NCI-H128 (cell line): ENCODE data around the gene RASD2.

Experiments
- DNase-seq: peaks from one replicate; lab custom pipeline; 2025; ENCODE audit not compliant: unreplicated experiment; lab: John Stamatoyannopoulos, UW

RASD2 gene

DNA sequence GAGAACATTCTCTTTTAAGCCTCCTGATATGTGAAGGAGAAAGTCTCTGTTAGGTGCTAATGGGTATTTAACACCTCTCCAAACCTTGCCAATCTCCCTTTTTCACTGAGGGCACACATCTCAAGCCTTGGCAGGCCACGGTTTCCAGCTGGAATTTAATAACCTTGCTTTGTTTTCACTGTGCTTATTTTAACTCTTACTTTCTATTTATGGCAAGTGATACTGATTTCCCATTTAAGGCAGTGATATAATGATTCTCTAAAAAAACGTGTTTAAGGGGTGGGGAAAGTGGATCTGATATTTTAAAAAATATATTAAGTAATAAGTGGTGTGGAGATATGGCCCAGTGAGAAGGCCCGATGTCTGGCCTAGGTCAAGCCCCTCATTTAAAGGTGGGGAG, 1.1 kb upstream of the RASD2 start:
- no peak for DNase-seq

DNA sequence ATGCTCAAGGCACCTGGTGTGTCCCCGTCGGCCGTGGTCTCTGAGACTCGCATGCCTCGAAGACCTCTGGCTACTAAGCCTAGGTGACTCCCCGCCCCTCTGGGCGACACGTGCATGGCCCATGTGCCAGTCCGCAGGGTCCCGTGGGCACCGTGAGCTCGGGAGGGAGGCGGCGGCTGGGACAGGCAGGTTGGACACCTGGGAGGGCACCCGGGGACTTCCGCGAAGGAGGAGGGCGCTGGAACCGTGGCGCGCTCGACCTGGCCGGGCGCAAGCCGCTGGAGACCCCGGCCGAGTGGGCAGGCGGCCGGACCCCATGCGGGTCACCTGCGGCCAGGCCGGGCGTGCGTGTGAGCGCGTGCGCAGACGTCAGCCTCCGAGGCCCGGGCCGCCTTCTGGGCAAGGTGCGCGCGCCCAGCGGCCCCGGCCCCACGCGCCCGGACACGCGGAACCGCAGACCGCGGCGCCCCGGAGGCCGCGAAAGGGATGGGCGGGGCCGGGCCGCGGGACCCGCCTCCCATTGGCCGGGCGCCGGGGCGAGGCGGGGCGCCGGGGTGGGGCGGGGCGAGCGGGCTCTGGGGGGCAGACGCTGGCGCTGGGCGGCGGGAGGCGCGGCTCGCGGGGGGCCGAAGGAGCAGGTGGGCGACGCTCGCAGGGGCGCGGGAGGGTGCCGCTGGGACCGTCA, 579 bp upstream of the RASD2 start:
- DNase-seq: no peak

DNA sequence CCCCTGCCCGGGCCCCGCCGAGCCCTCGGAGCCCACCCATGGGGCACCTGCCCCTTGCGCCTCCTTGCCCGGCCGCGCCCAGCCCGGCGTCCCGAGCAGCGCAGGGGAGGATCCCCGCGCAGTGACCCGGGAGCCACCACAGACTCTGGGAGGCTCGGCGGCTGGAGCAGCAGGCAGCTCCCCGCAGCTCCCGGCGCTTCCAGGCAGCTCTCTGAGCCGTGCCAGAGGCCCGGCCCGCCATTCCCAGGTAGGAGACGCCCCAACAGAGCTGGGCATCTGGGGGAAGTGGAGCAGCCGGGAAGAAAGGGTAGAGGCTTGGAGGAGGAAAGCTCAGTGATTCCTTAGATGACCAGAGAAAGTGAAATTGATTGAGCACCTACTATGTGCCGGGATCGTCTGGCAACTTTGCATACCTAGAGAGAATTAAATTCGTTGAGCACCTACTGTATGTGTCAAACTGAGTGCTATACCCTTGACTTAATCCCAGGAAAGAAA, 670 bp downstream of the RASD2 start:
- no peak for DNase-seq

DNA sequence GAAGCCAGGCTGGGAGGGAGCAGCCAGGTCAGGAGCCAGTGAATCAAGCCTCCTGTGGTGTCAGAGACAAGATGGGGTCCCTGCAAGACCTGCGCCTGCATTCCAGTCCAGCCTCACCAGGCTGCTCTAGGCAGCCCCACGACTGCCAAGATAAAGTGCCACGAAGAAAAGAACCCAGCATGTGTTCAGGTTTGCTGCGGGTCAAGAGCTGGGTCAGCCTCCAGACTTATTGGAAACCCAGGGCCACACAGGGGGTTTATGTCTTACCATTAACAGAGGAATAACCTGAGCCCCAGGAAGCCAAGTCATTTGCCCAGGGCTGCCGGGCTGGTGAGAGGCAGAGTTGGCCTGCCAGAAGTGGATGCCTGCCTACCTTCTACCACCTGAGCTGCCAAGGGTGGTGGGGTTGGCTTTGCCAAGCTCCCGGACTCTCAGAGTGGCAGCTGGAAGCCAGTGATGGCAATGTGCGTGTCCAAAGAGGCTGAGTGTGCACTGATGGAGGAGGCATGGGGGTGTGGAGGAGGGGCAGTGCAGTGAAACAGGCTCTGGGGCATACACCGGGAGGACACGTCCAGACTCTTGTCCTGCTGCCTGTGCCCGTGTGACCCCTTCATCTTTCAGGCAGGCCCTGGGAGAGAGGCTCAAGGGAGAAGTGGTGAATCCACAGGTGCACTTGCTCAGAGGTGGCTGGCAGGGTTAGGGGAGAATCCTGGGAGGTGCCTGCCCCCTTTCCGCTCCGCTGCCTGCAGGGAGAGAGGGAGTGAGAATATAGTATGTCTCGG, 1.7 kb downstream of the RASD2 start:
- no peak for DNase-seq

DNA sequence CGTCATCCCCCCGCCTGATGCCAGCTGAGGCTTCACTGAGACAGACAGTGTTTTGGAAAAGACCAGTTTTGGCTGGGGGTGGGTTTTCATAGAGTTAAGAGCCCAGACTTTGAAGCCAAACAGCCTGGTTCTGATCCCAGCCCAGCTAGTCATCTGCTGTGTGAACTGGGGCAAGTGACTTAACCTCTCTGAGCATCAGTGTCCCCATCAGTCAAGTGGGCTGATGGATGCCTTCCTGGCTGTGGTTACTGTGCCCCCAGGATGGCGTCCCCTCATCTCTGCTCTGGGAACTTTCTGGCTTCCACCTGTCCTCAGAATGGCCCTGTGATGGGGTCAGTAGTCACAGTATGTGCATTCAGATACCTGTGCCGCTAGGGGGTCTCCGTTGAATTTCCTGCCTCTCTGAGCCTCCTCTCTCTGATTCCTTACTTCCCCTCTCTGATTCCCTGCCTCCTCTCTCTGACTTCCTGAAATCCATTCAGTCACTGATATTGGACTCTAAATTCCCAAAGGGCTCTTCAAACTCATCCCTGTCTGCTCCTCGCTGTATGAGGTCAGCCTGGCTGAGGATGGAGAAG, 2.4 kb downstream of the RASD2 start:
- no peak for DNase-seq

DNA sequence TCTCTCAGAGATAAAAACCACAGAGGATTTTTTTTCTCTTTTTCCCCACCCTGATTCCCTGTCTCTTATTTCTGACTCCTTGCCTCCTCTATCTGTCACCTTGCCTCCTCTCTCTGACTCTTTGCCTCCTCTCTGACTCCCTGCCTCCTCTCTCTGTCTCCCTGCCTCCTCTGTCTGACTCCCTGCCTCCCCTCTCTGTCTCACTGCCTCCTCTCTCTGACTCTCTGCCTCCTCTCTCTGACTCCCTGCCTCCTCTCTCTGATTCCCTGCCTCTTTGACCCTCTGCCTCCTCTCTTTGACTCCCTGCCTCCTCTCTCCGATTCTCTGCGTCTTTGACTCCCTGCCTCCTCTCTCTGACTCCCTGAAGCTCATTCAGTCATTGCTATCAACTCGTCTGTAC, 3.1 kb downstream of the RASD2 start:
- DNase-seq: no peak

DNA sequence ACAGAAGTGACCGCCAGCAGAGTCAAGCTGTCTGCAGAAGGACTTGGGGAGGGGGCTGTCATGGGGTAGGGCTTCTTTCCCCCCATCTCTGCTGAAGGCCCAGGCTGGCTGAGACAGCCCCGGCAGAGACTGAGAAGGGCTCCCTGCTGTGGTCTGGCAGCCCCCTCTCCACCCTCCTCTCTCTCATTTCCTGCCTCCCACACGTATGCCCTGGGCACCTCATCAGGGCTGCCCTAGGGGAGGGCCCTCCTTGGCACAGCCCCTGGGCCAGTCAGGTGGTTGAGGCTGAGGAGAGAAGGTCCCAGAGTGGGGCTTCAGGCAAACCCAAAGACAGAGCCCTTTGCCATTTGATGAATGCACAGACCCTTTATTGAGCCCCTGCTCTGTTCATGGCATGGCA, 3.6 kb downstream of the RASD2 start:
- DNase-seq: no peak

DNA sequence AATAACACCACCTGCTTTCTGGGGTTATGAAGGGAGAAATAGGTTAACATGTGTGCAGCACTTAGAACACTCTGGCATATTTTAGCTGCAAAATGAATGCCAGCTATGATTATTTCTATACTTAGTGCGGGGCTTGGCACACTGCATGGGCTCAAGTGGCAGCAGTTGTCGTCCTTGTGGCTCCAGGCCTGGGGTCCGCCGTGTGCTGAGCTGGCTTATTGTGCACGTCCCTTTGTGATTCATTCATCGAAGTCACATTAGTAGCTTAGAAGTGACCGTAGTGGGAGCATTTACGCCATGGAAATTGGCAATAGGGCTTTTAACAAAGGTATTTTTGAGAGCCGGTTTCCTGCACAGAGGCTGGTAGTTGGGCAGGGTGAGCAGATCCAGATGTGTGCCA, 4.2 kb downstream of the RASD2 start:
- no peak for DNase-seq

DNA sequence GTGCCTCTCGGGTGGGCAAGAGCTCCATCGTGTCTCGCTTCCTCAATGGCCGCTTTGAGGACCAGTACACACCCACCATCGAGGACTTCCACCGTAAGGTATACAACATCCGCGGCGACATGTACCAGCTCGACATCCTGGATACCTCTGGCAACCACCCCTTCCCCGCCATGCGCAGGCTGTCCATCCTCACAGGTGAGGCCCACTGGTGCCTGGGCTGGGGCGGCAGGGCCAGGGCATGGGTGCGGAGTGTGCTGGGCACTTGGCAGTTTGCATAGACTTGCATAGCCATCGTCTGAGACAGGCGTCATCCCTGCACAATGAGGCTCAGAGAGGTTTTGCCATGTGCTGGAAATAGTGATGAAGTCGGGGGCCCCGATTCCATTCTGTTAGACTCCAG, 6.3 kb downstream of the RASD2 start:
- no peak for DNase-seq

DNA sequence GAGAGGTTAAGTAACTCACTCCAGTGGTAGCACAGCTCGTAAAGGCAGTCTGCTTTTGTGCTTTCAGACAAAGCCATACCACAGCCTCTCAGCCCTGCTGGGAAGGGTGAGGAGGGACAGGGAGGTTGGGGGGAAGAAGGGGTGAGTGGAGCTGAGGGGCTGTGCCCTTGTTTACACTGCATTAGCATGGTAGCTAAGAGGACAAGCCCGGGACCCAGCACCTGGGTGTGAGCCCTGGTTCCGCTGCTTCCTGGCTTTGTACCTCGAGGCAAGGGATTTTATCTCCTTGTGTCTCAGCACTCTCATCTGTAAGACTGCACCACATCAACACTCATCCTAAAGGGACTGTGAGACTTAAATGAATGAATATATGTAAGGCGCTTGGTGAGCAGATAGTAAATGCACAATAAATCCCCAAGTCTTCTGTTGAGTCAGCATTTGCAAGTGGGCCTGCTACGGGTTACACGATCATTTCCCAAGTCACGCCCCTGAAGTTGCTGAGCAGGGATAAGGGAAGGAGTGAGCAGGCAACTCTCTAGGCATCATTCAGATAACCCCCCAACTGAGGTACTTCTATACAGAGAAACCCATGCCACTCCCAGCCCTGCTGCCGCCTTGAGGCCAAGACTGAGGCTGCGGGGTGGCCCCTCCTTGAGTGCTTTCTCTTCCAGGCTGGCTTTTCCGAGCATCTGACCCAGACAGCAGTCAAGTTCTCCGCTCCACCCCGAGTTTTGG, 7.5 kb downstream of the RASD2 start:
- no peak for DNase-seq

DNA sequence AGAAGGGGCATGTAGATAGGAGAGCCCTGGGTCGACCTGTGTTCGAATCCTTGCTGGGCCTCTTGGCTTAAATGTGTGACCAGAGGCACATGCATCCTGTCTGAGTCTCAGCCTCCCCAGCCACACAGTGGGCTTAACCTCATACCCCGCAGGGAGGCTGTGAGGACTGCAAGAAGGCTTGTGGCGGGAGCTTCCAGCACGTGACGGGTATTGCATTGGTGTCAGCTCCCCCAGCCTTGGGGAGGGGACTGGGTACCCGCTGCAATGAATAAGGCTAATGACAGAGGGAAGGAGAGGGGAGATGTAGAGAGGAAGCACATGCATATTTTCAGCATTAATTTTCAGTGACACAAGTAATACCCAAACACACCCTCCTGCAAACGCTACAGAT, 8.1 kb downstream of the RASD2 start:
- DNase-seq: no peak

DNA sequence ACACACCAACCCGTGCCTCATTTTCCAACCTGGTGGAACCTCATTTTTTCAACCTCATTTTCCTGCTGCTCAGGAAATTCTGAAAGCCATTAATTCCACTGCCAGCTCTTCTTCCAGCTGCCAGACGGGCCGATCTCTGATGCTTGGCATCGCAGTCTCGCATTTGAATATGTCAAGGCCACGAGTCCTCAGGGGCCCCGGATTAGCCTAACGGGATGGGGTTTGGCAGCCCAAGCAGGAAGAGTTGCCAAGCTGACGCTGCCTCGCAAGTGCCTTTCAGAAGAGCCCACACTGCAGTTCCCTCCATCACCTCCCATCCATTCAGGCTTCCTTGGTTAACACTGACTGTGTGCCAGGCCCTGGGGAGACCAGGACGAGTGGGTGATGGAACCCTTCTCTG, 8.7 kb downstream of the RASD2 start:
- DNase-seq: no peak

DNA sequence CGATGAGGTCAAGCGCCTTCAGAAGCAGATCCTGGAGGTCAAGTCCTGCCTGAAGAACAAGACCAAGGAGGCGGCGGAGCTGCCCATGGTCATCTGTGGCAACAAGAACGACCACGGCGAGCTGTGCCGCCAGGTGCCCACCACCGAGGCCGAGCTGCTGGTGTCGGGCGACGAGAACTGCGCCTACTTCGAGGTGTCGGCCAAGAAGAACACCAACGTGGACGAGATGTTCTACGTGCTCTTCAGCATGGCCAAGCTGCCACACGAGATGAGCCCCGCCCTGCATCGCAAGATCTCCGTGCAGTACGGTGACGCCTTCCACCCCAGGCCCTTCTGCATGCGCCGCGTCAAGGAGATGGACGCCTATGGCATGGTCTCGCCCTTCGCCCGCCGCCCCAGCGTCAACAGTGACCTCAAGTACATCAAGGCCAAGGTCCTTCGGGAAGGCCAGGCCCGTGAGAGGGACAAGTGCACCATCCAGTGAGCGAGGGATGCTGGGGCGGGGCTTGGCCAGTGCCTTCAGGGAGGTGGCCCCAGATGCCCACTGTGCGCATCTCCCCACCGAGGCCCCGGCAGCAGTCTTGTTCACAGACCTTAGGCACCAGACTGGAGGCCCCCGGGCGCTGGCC, 11.0 kb downstream of the RASD2 start:
- DNase-seq: no peak

DNA sequence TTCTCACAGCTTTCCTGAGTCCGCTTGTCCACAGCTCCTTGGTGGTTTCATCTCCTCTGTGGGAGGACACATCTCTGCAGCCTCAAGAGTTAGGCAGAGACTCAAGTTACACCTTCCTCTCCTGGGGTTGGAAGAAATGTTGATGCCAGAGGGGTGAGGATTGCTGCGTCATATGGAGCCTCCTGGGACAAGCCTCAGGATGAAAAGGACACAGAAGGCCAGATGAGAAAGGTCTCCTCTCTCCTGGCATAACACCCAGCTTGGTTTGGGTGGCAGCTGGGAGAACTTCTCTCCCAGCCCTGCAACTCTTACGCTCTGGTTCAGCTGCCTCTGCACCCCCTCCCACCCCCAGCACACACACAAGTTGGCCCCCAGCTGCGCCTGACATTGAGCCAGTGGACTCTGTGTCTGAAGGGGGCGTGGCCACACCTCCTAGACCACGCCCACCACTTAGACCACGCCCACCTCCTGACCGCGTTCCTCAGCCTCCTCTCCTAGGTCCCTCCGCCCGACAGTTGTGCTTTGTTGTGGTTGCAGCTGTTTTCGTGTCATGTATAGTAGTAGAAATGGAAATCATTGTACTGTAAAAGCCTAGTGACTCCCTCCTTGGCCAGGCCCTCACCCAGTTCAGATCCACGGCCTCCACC, 11.7 kb downstream of the RASD2 start:
- DNase-seq: no peak

DNA sequence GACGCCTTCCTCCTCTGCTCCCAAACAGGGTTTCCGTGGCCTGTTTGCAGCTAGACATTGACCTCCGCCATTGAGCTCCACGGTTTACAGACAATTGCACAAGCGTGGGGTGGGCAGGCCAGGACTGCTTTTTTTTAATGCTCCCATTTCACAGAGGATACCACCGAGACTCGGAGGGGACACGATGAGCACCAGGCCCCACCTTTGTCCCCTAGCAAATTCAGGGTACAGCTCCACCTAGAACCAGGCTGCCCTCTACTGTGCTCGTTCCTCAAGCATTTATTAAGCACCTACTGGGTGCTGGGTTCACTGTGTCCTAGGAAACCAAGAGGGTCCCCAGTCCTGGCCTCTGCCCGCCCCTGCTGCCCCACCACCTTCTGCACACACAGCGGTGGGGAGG, 12.2 kb downstream of the RASD2 start:
- DNase-seq: no peak

DNA sequence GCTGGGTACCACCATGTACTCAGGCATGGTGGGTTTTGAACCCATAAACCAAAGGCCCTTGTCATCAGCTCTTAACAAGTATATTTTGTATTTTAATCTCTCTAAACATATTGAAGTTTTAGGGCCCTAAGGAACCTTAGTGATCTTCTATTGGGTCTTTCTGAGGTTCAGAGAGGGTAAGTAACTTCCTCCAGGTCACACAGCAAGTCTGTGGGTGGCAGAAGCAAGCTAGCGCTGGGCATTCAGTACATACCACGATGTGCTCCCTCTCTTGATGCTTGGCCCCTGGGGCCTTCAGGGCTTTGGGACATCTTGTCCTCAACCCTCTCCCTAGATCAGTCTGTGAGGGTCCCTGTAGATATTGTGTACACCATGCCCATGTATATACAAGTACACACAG, 12.7 kb downstream of the RASD2 start:
- DNase-seq: no peak

DNA sequence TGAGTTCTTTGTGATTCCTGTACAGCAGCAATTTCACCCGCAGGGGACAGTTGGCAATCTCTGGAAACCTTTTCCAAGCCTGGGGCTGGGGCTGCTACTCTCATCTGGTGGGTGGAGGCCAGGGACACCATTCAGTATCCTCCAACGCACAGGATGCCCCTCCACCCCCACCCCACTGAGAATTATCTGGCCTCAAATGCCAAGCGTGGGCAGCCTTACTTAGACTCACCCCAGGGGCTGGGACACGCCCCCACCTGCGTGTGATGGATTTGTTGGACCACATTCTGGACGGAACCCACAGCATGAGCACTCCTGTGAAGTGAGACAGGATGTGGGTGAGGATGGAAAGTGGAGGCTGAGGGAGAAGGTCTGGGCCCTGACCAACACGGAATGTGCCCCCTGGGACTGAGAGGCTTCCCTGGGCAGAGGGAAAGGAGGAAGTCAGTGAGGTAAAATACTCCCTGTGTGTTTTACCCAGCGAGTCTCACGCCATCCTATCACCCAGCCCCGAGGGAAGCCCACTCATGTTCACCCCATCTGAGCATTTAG, 13.7 kb downstream of the RASD2 start:
- no peak for DNase-seq

DNA sequence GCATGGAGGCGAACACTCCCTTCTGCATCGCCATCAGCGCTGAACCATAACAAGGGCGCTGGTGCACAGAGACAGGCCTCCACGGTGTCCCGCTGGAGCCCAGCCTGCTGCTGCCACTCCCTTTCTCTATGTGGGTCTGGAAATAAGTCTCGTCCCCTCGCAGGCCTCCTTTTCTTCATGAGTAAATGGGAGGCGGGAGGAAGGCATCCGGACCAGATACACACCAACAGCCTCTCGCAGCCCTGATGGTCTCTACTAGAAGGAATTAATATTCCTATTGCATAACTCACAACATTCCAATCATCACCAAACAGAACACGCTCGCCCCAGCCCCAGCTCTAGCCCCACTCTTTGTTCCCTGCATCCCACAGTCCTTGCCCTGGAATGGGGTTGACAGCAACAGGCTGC, 14.9 kb downstream of the RASD2 start:
- no peak for DNase-seq

DNA sequence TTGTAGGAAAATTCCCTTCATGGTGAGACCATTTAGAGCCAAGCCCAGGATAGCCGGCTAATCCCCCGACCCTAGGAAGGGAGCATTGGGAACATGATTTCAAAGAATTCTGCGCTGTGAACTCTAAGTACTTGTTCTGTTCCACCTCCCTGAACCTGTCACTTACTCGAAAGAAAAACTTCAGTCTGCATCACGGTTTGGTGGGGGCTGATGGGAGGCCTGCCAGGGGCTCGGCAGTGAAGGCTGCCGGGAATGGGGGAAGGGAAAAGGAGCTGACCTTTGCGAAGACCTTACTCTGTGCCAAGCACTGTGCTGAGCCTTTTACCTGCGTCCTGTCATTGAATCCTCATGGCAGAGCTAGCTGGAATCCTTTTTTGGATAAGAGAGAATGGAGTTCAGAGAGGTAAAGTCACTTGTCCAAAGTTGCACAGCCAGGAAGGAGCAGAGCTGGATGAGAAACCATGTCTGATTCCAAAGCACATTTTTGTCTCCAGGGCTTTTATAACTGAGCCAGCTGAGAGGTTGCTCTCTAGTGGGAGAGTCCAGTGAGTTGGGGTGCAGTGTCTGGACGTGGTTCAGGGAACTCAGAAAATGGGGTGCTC, 15.4 kb downstream of the RASD2 start:
- no peak for DNase-seq

DNA sequence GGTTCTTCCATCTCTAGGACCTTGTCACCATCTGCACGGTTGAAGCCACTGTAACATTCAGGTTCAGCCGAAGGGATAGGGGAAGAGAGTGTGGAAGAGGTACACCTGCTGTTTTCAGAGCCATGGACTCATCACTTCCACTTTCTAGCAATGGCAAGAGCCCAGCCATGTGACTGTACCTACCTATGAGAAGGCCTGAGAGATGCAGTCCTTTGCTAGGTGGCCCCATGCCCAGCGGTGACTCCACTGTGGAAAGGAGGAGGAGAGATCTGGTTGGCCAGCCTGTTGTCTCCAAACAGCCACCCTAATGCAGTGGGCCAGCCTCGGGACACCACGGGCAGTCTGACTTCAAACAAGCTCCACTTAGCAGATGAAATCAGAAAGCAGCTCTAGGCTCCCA, 16.0 kb downstream of the RASD2 start:
- DNase-seq: no peak
